Kidney glomerular epithelial cell (primary cell): ENCODE measurements around the gene USP30.
A peak's percentile ranks its signal among the peaks of the same experiment; 100 is the strongest.

Experiments
- DNase-seq: peaks from one replicate; lab custom pipeline; 2025; lab: John Stamatoyannopoulos, UW

USP30 gene

GRCh38 chr12:109098183-109098604 lies 45.8 kb downstream of the USP30 start:
- DNase-seq: peak; percentile 56

- peak; percentile 21 for DNase-seq
Measured at GRCh38 chr12:109098651-109099050, 46.3 kb downstream of the USP30 start.

- no peak for DNase-seq
Measured at GRCh38 chr12:109099431-109100020, 47.1 kb downstream of the USP30 start.

- no peak for DNase-seq
Measured at GRCh38 chr12:109100741-109101140, 48.4 kb downstream of the USP30 start.

- DNase-seq: no peak
Measured at GRCh38 chr12:109102491-109102890, 50.1 kb downstream of the USP30 start.

- DNase-seq: no peak
Measured at GRCh38 chr12:109105176-109105575, 52.8 kb downstream of the USP30 start.

- DNase-seq: no peak
Measured at GRCh38 chr12:109109746-109110350, 57.5 kb downstream of the USP30 start.

- peak; percentile 67 for DNase-seq
Measured at GRCh38 chr12:109110988-109111495, 58.7 kb downstream of the USP30 start.

GRCh38 chr12:109112720-109113465 lies 60.5 kb downstream of the USP30 start:
- DNase-seq: no peak

- DNase-seq: no peak
Measured at GRCh38 chr12:109113661-109114321, 61.4 kb downstream of the USP30 start.

- no peak for DNase-seq
Measured at GRCh38 chr12:109114644-109115043, 62.3 kb downstream of the USP30 start.

GRCh38 chr12:109115404-109115757 lies 63.0 kb downstream of the USP30 start:
- DNase-seq: no peak

GRCh38 chr12:109115758-109116610 lies 63.6 kb downstream of the USP30 start, which contains the start of gene ACACB:
TSS of gene ACACB (plus strand) at chr12:109116587. CDS start at chr12:109139406, 22,819 bp downstream.
- DNase-seq: no peak

- DNase-seq: no peak
Measured at GRCh38 chr12:109116611-109116949, 64.2 kb downstream of the USP30 start.

GRCh38 chr12:109120095-109120494 lies 67.7 kb downstream of the USP30 start:
- no peak for DNase-seq

- no peak for DNase-seq
Measured at GRCh38 chr12:109120557-109120956, 68.2 kb downstream of the USP30 start.

- no peak for DNase-seq
Measured at GRCh38 chr12:109121346-109121880, 69.0 kb downstream of the USP30 start.

- DNase-seq: no peak
Measured at GRCh38 chr12:109124878-109125648, 72.7 kb downstream of the USP30 start.

- no peak for DNase-seq
Measured at GRCh38 chr12:109125791-109126190, 73.4 kb downstream of the USP30 start.

GRCh38 chr12:109126784-109127183 lies 74.4 kb downstream of the USP30 start:
- no peak for DNase-seq
